Measurements from ENCODE around the gene MARCHF6.
"Not testable (repeated sequence)": the region's sequence is repeated elsewhere in the genome, so short reads cannot be mapped to it uniquely, and the experiment has no call there.

MARCHF6 gene

DNA sequence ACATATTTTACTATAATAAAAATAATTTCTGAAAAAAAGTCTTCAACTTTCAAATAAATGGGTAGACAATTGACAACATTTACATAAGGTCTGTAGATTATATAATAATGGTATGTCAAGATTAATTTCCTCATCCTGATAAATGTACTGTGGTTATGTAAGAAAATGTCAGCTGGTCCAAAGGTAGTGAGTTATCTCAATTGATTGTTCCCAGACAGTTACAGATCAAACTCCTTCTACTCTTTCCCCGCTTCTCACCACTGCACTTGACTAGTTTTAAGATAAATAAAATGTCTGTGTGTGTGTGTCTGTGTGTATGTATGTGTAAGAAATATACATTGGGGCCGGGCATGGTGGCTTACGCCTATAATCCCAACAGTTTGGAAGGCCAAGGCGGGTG, 16.4 kb upstream of the MARCHF6 start:
- DNase-seq (ENCODE audit: low read depth) = no peak
- no peak for TF ChIP-seq POLR2A (IDR thresholded peaks at IDR 0.05; ENCODE audit: extremely low read depth, insufficient read length)
- H3K4me3 ChIP-seq (ENCODE audit: low read depth, low read length) = no peak overlapping the region

DNA sequence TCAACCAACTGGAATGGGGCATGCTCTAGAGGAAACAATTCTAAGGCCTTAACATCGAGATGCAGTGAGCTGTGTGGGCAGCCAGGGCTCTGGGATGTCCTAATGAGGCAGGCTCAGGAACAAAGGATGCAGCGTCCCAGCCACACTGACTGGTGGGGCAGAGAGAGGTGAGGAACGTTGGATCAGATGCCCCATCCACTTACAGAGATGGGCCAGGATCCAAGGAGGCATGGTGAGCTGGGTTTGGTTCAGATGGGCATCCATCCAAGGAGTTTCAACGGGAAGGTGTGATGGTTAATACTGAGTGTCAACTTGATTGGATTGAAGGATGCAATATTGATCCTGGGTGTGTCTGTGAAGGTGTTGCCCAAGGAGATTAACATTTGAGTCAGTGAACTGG, 15.5 kb upstream of the MARCHF6 start:
- H3K4me3 ChIP-seq (ENCODE audit: low read depth, low read length) = no peak overlapping the region
- DNase-seq (ENCODE audit: low read depth) = no peak
- TF ChIP-seq POLR2A (IDR thresholded peaks at IDR 0.05; ENCODE audit: extremely low read depth, insufficient read length) (no peak), MAX (IDR thresholded peaks at IDR 0.05; ENCODE audit: low read depth, low read length) (no peak), MYC (IDR thresholded peaks at IDR 0.05; ENCODE audit: low read depth, low read length) (no peak)
- TF ChIP-seq, protein P1, sequence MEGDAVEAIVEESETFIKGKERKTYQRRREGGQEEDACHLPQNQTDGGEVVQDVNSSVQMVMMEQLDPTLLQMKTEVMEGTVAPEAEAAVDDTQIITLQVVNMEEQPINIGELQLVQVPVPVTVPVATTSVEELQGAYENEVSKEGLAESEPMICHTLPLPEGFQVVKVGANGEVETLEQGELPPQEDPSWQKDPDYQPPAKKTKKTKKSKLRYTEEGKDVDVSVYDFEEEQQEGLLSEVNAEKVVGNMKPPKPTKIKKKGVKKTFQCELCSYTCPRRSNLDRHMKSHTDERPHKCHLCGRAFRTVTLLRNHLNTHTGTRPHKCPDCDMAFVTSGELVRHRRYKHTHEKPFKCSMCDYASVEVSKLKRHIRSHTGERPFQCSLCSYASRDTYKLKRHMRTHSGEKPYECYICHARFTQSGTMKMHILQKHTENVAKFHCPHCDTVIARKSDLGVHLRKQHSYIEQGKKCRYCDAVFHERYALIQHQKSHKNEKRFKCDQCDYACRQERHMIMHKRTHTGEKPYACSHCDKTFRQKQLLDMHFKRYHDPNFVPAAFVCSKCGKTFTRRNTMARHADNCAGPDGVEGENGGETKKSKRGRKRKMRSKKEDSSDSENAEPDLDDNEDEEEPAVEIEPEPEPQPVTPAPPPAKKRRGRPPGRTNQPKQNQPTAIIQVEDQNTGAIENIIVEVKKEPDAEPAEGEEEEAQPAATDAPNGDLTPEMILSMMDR (IDR thresholded peaks at IDR 0.05; ENCODE audit: low read depth, low read length) = no peak

- TF ChIP-seq MAX (IDR thresholded peaks at IDR 0.05; ENCODE audit: low read depth, low read length) (no peak), MYC (IDR thresholded peaks at IDR 0.05; ENCODE audit: low read depth, low read length) (no peak), POLR2A (IDR thresholded peaks at IDR 0.05; ENCODE audit: extremely low read depth, insufficient read length) (no peak)
- TF ChIP-seq, protein P1 (IDR thresholded peaks at IDR 0.05; ENCODE audit: low read depth, low read length) = no peak
- H3K4me3 ChIP-seq (ENCODE audit: low read depth, low read length) = no peak overlapping the region
- DNase-seq (ENCODE audit: low read depth) = no peak
Observed at GRCh38 chr5:10338686-10339057, 14.8 kb upstream of the MARCHF6 start.

DNA sequence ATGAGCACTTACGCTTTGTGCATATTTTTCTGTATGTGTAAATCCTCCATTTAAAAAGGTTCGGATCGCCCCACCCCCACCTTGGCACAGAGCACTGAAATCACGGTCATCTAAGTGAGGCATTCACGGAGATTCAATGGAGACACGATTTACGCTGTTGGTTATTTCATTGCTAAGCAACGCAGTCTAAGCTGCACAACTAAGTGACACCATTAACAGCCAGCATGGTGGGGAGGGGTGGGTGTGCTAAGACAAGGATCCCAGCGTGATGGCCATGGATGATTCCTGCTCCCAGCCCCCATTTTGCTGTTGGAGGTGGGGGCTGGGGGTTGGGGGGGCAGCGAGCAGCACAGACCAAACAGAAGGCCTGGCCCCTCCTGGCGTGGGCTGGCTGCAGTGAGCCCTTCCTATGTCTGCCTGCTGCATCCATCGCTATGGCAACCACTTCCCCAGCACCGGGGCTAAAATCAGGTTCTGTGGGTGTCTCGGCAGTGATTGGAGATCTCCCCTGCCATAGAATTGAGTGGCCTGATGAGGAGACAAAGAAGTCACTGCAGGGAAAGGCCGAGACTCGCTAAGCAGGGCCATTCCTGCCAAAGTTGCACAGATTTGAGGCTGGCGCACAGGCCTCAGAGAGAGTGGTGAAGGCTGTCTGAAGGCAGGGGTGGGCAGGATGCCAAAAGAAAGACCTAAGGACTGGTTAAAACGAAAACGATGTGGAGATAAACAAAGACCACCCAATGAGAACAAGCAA, 14.3 kb upstream of the MARCHF6 start:
- TF ChIP-seq MYC (IDR thresholded peaks at IDR 0.05; ENCODE audit: low read depth, low read length) (no peak), POLR2A (IDR thresholded peaks at IDR 0.05; ENCODE audit: extremely low read depth, insufficient read length) (no peak), MAX (IDR thresholded peaks at IDR 0.05; ENCODE audit: low read depth, low read length) (no peak)
- TF ChIP-seq, protein P1 (IDR thresholded peaks at IDR 0.05; ENCODE audit: low read depth, low read length) = no peak
- H3K4me3 ChIP-seq (ENCODE audit: low read depth, low read length) = no peak overlapping the region
- no peak for DNase-seq (ENCODE audit: low read depth)

GRCh38 chr5:10339958-10340357, 13.5 kb upstream of the MARCHF6 start:
- no peak overlapping the region for H3K4me3 ChIP-seq (ENCODE audit: low read depth, low read length)
- no peak for TF ChIP-seq MYC (IDR thresholded peaks at IDR 0.05; ENCODE audit: low read depth, low read length)
- DNase-seq (ENCODE audit: low read depth) = no peak

- TF ChIP-seq MAX (IDR thresholded peaks at IDR 0.05; ENCODE audit: low read depth, low read length) (no peak), POLR2A (IDR thresholded peaks at IDR 0.05; ENCODE audit: extremely low read depth, insufficient read length) (no peak), MYC (IDR thresholded peaks at IDR 0.05; ENCODE audit: low read depth, low read length) (no peak)
- TF ChIP-seq, protein P1 (IDR thresholded peaks at IDR 0.05; ENCODE audit: low read depth, low read length) = no peak
- H3K4me3 ChIP-seq (ENCODE audit: low read depth, low read length) = no peak overlapping the region
Observed at GRCh38 chr5:10343486-10343885, 10.0 kb upstream of the MARCHF6 start.

DNA sequence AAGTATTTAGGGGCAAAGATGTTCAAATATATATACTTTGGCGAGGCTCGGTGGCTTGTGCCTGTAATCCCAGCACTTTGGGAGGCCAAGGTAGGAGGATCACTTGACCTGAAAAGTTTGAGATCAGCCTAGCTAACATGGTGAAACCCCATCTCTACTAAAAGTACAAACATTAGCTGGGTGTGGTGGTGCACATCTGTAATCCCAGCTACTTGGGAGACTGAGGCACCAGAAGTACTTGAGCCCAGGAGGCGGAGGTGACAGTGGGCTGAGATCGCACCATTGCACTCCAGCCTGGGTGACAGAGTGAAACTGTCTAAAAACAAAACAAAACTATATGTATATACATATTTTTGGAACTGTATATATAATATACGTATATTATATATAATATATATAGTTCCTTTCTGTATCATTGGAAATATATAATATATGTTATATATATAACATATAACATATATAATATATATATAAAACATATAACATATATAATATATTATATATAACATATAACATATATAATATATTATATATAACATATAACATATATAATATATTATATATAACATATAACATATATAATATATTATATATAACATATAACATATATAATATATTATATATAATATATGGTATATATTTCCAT, 8.9 kb upstream of the MARCHF6 start:
- H3K4me3 ChIP-seq (ENCODE audit: low read depth, low read length); DNase-seq (ENCODE audit: low read depth): not testable (repeated sequence)

More at GRCh38 chr5:10343486-10343885, 10.0 kb upstream of the MARCHF6 start:
- DNase-seq (ENCODE audit: low read depth) = no peak

Data from NB4 (cell line).